Transverse colon (tissue), 3 donors: ENCODE data around the gene TRIB2.

ENCODE experiments used
- CTCF ChIP-seq, 5 experiments: fragments of 200-600 bp in 3 of 5; fragments of 450-650 bp in 2 of 5; sonication (generic) in 3 of 5; IDR thresholded peaks; 1 replicate in 2 of 5; 2 replicates in 3 of 5; pipeline ENCODE4 v1.5.1; 2016 to 2017; ENCODE audit warnings: antibody characterized with exemption in 5 of 5, inconsistent platforms in 3 of 5, mild to moderate bottlenecking in 2 of 5, moderate library complexity in 1 of 5
- POLR2A ChIP-seq: fragments of 450-650 bp; IDR thresholded peaks from one replicate; pipeline ENCODE4 v1.6.1; 2016; ENCODE audit warnings: antibody characterized with exemption, mild to moderate bottlenecking, moderate library complexity

GRCh38 chr2:12675801-12676200 is 40.9 kb upstream of the TRIB2 start:
- no peak for TF ChIP-seq CTCF (IDR thresholded peaks at IDR 0.05)
- no peak for TF ChIP-seq POLR2A
